Tibial nerve (tissue), 4 donors: ENCODE results near the gene FNDC3B. TPM values are rescaled to one million over a fixed set of nuclear protein-coding genes. Genes with fewer than 3 reads are reported as not detected.

Experiments
- DNase-seq, 2 donors: peaks; one replicate each; pipeline ENCODE4 v3.0.0-alpha.2; 2019; ENCODE audit warnings: low spot score in 2 of 2
- H3K27ac ChIP-seq, 4 donors: fragments of 200-600 bp; sonication (generic) in 3 of 4; one replicate each; pipeline ENCODE4 v1.5.1; 2017 to 2019; ENCODE audit warnings: mild to moderate bottlenecking in 1 of 4
- H3K27me3 ChIP-seq, 2 donors: fragments of 200-600 bp; sonication (generic) in 1 of 2; one replicate each; pipeline versions ENCODE4 v1.5.1 to v1.6.0; 2017 to 2019
- H3K36me3 ChIP-seq, 3 donors: fragments of 200-600 bp; sonication (generic); one replicate each; pipeline ENCODE4 v1.5.1; 2018 to 2019
- H3K4me1 ChIP-seq, 4 donors: fragments of 200-600 bp; sonication (generic) in 3 of 4; one replicate each; pipeline ENCODE4 v1.5.1; 2017 to 2019
- H3K4me3 ChIP-seq, 4 donors: fragments of 200-600 bp; sonication (generic) in 3 of 4; one replicate each; pipeline ENCODE4 v1.5.1; 2017 to 2019; ENCODE audit warnings: mild to moderate bottlenecking in 1 of 4, moderate library complexity in 1 of 4
- H3K9me3 ChIP-seq, 4 donors: fragments of 200-600 bp; sonication (generic) in 3 of 4; one replicate each; pipeline ENCODE4 v1.5.1; 2017 to 2019
- CTCF ChIP-seq, 5 experiments: fragments of 200-600 bp in 3 of 5; fragments of 450-650 bp in 2 of 5; sonication (generic) in 3 of 5; IDR thresholded peaks; one replicate each; pipeline ENCODE4 v1.5.1; 2016 to 2019; ENCODE audit warnings: antibody characterized with exemption in 5 of 5, mild to moderate bottlenecking in 3 of 5, moderate library complexity in 2 of 5
- EP300 ChIP-seq, 2 donors: sonication (generic); formaldehyde crosslinking; IDR thresholded peaks; one replicate each; pipeline ENCODE4 v1.6.1; 2017; ENCODE audit warnings: antibody characterized with exemption in 2 of 2, mild to moderate bottlenecking in 1 of 2
- POLR2A ChIP-seq, 2 donors: fragments of 450-650 bp; IDR thresholded peaks; one replicate each; pipeline ENCODE4 v1.6.1; 2017; ENCODE audit warnings: antibody characterized with exemption in 2 of 2, mild to moderate bottlenecking in 2 of 2, moderate library complexity in 2 of 2
- WGBS, 2 donors: methylation state at CpG; one replicate each; pipeline ENCODE4 v1.1.5; 2018; 5-methylcytosine and 5-hydroxymethylcytosine counted together
- total RNA-seq, 4 donors: library from RNA; depleted of rRNA; stranded (reverse); fragments of >200 nt; gene quantifications; one replicate each; pipeline ENCODE4 v1.1.0, GENCODE V29; 2016

The FNDC3B gene
- total RNA-seq, 4 donors from 2014 or later = 87.5 to 106 (median 95.7) TPM

- Histone ChIP-seq H3K27ac (no peak overlapping the region), H3K27me3 (no peaks in the 10 kb centered on the region), H3K9me3 (no peaks in the 10 kb centered on the region), H3K4me1 (peaks cover 0 to 41% (median 0%) of the 10 kb centered on the region in 4 donors), H3K36me3 (no peaks in the 10 kb centered on the region), H3K4me3 (no peak overlapping the region)
- no peak for DNase-seq
- TF ChIP-seq EP300 (IDR thresholded peaks at IDR 0.05) = no peak
- 86 to 91% methylated on average over 2 of the region's 2 CpGs for WGBS, 2 donors
Observed at GRCh38 chr3:172189213-172189612, 149.8 kb downstream of the FNDC3B start.

DNA sequence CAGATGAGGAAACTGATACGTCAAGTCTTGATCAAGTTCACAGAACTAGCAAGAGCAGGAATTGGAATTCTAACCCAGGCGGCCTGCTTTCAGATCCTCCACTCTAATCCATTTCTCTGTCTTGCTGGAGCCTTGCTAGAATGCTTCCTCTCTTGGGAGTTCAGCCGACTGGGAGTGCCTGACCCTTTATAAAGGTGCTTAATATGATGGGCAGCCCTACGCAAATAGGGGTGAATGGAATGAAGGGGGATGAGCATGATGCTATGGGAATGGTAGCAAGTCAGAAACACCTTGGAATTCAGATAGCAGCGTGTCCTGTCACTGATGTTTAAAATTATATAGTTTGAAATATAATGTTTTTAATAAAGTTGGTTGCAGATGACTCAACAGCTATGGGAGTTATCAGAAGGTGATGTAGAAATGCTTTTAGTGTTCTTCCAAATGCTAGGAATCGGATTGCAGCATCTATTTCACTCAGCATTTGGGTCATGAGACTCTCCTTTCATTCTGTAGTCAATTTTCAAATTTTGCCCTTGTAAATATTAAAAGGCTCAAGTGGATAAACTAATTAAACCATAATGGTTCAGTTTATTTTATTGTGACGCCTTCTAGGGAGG lies 150.7 kb downstream of the FNDC3B start:
- H3K4me1 ChIP-seq = peaks cover 0 to 40% (median 0%) of the 10 kb centered on the region in 4 donors
- whole genome bisulfite sequencing, 2 donors = 83 to 86% methylated on average over 7 of the region's 7 CpGs
- no peaks in the 10 kb centered on the region for H3K27me3 ChIP-seq
- TF ChIP-seq CTCF (IDR thresholded peaks at IDR 0.05) (no peak), POLR2A (IDR thresholded peaks at IDR 0.05) (no peak), EP300 (IDR thresholded peaks at IDR 0.05) (no peak)
- H3K27ac ChIP-seq = peak overlapping the region in 1 of 4 donors; percentile 4
- no peak for DNase-seq
- H3K36me3 ChIP-seq = no peaks in the 10 kb centered on the region
- H3K9me3 ChIP-seq = no peaks in the 10 kb centered on the region
- no peak overlapping the region for H3K4me3 ChIP-seq

DNA sequence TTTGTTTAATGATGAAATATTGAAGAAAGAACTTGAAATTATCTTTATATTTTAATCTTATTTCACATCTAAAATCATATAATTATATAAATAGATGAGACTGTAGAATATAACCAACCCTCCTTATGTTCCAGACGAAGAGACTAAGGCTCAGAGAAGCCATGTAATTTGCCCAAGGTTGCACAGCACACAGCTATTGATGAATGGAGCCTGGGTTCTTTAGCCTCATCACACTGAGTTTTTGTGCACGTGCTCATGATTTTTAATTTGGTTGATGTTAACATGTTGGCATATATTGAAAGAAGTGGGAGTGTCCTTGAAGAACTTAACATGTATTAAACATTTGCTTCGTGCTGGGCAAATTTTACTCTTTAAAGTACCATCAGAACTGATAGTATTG lies 151.6 kb downstream of the FNDC3B start:
- Histone ChIP-seq H3K27me3 (no peaks in the 10 kb centered on the region), H3K9me3 (no peaks in the 10 kb centered on the region), H3K4me3 (no peak overlapping the region), H3K4me1 (peaks cover 0 to 38% (median 0%) of the 10 kb centered on the region in 4 donors), H3K36me3 (no peaks in the 10 kb centered on the region), H3K27ac (no peak overlapping the region)
- no peak for DNase-seq
- TF ChIP-seq CTCF (IDR thresholded peaks at IDR 0.05) (no peak), POLR2A (IDR thresholded peaks at IDR 0.05) (no peak), EP300 (IDR thresholded peaks at IDR 0.05) (no peak)
- 92 to 93% methylated on average over 3 of the region's 3 CpGs for WGBS, 2 donors

DNA sequence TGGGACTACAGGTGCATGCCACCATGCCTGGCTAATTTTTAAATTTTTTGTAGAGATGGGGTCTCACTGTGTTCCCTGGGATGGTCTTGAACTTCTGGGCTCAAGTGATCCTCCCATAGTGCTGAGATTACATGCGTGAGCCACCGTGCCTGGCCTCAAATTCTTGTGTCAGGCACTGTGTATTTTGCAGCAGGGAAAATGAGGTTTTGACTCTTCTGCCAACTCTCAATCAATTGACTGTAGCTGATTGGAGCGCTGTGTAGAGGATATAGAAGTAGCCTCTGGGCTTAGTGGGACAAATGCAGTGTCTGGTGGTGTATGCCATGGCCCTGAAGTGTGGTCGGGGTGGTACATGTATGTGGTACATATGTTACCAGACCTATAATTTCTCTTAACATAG lies 152.3 kb downstream of the FNDC3B start:
- TF ChIP-seq EP300 (IDR thresholded peaks at IDR 0.05) (no peak), POLR2A (IDR thresholded peaks at IDR 0.05) (no peak), CTCF (IDR thresholded peaks at IDR 0.05) (no peak)
- no peak overlapping the region for H3K27ac ChIP-seq
- peaks cover 0 to 34% (median 0%) of the 10 kb centered on the region in 4 donors for H3K4me1 ChIP-seq
- no peaks in the 10 kb centered on the region for H3K9me3 ChIP-seq
- H3K36me3 ChIP-seq = no peaks in the 10 kb centered on the region
- WGBS, 2 donors = 90 to 100% methylated on average over 3 to 4 of the region's 4 CpGs
- DNase-seq = no peak
- H3K4me3 ChIP-seq = no peak overlapping the region
- H3K27me3 ChIP-seq = no peaks in the 10 kb centered on the region

- Histone ChIP-seq H3K27ac (no peak overlapping the region), H3K27me3 (no peaks in the 10 kb centered on the region), H3K36me3 (no peaks in the 10 kb centered on the region), H3K4me3 (no peak overlapping the region), H3K9me3 (no peaks in the 10 kb centered on the region), H3K4me1 (peaks cover 0 to 39% (median 0%) of the 10 kb centered on the region in 4 donors)
- no peak for DNase-seq
- 52 to 58% methylated on average over 3 of the region's 3 CpGs for WGBS, 2 donors
- no peak for TF ChIP-seq EP300 (IDR thresholded peaks at IDR 0.05)
- no peak for TF ChIP-seq POLR2A (IDR thresholded peaks at IDR 0.05)
- no peak for TF ChIP-seq CTCF (IDR thresholded peaks at IDR 0.05)
Observed at GRCh38 chr3:172192830-172193415, 153.5 kb downstream of the FNDC3B start.
